ENCODE data around the gene MTCH1. TPM values are rescaled to one million over a fixed set of nuclear protein-coding genes. Genes with fewer than 3 reads are reported as not detected.
A peak's percentile ranks its signal among the peaks of the same experiment; 100 is the strongest.

Gene MTCH1
- total and polyA plus RNA-seq, 3 donors from 2014 or later, result 157 to 316 (median 227) TPM

- peak overlapping the region in 1 of 2 donors; percentile 10 for H3K27ac ChIP-seq
- intact Hi-C loops (cut with DNase I; ENCODE audit: low total_unique reads), result no loop called here
- no peaks in the 10 kb centered on the region for H3K36me3 ChIP-seq (ENCODE audit: low read depth, missing control alignments)
Observed at GRCh38 chr6:36964349-36964748, 21.6 kb downstream of the MTCH1 start.

GRCh38 chr6:36963451-36964290, 22.3 kb downstream of the MTCH1 start:
- H3K4me3 ChIP-seq, result no peak overlapping the region
- peaks cover 5% of the 10 kb centered on the region for H3K4me1 ChIP-seq
- no peak for DNase-seq
- TF ChIP-seq CTCF (IDR thresholded peaks at IDR 0.05), result no peak
- no peak for TF ChIP-seq POLR2A (IDR thresholded peaks at IDR 0.05)
- intact Hi-C loops (cut with DNase I; ENCODE audit: low total_unique reads), result no loop called here
- H3K36me3 ChIP-seq (ENCODE audit: low read depth, missing control alignments), result no peaks in the 10 kb centered on the region
- no peaks in the 10 kb centered on the region for H3K9me3 ChIP-seq
- no peaks in the 10 kb centered on the region for H3K27me3 ChIP-seq
- 81 to 92% methylated on average over 2 to 11 of the region's 11 CpGs for WGBS, 2 donors
- peak overlapping the region in 1 of 2 donors; percentile 10 for H3K27ac ChIP-seq

More at GRCh38 chr6:36964349-36964748, 21.6 kb downstream of the MTCH1 start:
- Histone ChIP-seq H3K27me3 (no peaks in the 10 kb centered on the region), H3K4me1 (peaks cover 5% of the 10 kb centered on the region), H3K4me3 (no peak overlapping the region), H3K9me3 (no peaks in the 10 kb centered on the region)
- 80 to 100% methylated on average over 1 to 6 of the region's 6 CpGs for WGBS, 2 donors
- no peak for TF ChIP-seq POLR2A (IDR thresholded peaks at IDR 0.05)
- DNase-seq, result no peak

- Histone ChIP-seq H3K4me3 (no peak overlapping the region), H3K9me3 (no peaks in the 10 kb centered on the region), H3K36me3 (ENCODE audit: low read depth, missing control alignments) (no peaks in the 10 kb centered on the region), H3K27ac (no peak overlapping the region), H3K4me1 (peaks cover 11% of the 10 kb centered on the region), H3K27me3 (no peaks in the 10 kb centered on the region)
- WGBS, 2 donors, result 72 to 76% methylated on average over 12 of the region's 12 CpGs
- TF ChIP-seq POLR2A (IDR thresholded peaks at IDR 0.05), result no peak
- no peak for TF ChIP-seq CTCF (IDR thresholded peaks at IDR 0.05)
- DNase-seq, result peak; percentile 80
- intact Hi-C loops (cut with DNase I; ENCODE audit: low total_unique reads), result no loop called here
Observed at GRCh38 chr6:36962874-36963273, 23.1 kb downstream of the MTCH1 start.

- Histone ChIP-seq H3K9me3 (no peaks in the 10 kb centered on the region), H3K27me3 (no peaks in the 10 kb centered on the region), H3K27ac (no peak overlapping the region), H3K36me3 (ENCODE audit: low read depth, missing control alignments) (no peaks in the 10 kb centered on the region), H3K4me3 (no peak overlapping the region), H3K4me1 (peaks cover 11% of the 10 kb centered on the region)
- no peak for TF ChIP-seq POLR2A (IDR thresholded peaks at IDR 0.05)
- no peak for TF ChIP-seq CTCF (IDR thresholded peaks at IDR 0.05)
- intact Hi-C loops (cut with DNase I; ENCODE audit: low total_unique reads), result no loop called here
- no peak for DNase-seq
- WGBS, 2 donors, result 64 to 71% methylated on average over 25 to 40 of the region's 40 CpGs
Observed at GRCh38 chr6:36961441-36962435, 24.3 kb downstream of the MTCH1 start.
